Choroid plexus epithelial cell (primary cell): ENCODE results near the gene CHRNB1.

ENCODE experiments used
- DNase-seq: peaks from one replicate; pipeline ENCODE4 v3.0.0-alpha.2; 2010; ENCODE audit warnings: low read depth
- H3K4me3 ChIP-seq: 2 replicates; pipeline ENCODE4 v1.5.1; 2011; ENCODE audit warnings: low read depth, mild to moderate bottlenecking, control low read depth, low read length, moderate library complexity
- TF ChIP-seq, protein P1 (sequence below): conservative IDR thresholded peaks from 2 replicates; pipeline ENCODE4 v1.5.1; 2011; ENCODE audit warnings: low read depth, mild to moderate bottlenecking, control low read depth, inconsistent platforms, low read length, moderate library complexity

Gene CHRNB1

GRCh38 chr17:7493941-7494340, 49.1 kb downstream of the CHRNB1 start:
- no peak overlapping the region for H3K4me3 ChIP-seq
- no peak for DNase-seq
- TF ChIP-seq, protein P1, sequence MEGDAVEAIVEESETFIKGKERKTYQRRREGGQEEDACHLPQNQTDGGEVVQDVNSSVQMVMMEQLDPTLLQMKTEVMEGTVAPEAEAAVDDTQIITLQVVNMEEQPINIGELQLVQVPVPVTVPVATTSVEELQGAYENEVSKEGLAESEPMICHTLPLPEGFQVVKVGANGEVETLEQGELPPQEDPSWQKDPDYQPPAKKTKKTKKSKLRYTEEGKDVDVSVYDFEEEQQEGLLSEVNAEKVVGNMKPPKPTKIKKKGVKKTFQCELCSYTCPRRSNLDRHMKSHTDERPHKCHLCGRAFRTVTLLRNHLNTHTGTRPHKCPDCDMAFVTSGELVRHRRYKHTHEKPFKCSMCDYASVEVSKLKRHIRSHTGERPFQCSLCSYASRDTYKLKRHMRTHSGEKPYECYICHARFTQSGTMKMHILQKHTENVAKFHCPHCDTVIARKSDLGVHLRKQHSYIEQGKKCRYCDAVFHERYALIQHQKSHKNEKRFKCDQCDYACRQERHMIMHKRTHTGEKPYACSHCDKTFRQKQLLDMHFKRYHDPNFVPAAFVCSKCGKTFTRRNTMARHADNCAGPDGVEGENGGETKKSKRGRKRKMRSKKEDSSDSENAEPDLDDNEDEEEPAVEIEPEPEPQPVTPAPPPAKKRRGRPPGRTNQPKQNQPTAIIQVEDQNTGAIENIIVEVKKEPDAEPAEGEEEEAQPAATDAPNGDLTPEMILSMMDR, result no peak

DNA sequence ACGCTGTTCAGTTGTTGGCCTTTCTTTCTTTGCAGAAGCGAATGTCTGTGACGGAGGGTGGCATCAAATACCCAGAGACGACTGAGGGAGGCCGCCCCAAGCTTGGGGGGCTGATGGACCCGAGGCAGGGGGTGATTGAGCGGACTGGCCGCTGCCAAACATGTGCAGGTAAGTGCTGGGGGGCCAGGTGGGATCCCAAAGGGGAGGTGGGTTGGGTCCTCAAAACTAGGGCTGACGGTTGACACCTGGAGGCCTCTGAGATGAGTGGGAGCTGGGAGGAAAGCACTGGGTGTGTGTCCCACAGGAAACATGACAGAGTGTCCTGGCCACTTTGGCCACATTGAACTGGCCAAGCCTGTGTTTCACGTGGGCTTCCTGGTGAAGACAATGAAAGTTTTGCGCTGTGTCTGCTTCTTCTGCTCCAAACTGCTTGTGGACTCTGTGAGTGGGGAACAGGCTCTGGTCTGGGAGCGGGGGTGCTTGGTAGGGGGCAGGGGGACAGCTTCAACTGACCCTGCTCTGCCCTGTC, 51.1 kb downstream of the CHRNB1 start:
- no peak overlapping the region for H3K4me3 ChIP-seq
- no peak for DNase-seq
- TF ChIP-seq, protein P1, result no peak

DNA sequence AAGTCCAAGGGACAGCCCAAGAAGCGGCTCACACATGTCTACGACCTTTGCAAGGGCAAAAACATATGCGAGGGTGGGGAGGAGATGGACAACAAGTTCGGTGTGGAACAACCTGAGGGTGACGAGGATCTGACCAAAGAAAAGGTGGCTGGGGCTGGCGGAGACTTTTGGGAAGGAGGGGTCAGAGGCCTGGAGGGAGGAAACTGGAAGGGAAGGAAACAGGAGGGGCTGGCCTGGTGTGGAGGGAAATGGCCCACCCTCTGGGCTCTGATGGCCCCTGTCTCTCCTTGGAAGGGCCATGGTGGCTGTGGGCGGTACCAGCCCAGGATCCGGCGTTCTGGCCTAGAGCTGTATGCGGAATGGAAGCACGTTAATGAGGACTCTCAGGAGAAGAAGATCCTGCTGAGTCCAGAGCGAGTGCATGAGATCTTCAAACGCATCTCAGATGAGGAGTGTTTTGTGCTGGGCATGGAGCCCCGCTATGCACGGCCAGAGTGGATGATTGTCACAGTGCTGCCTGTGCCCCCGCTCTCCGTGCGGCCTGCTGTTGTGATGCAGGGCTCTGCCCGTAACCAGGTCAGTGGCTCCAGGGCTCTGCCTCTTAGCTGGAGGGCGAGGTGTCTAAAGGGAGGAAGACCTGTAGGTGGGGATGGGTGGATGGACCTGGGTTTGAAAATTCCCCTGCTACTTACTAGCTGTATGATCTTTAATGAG, 51.8 kb downstream of the CHRNB1 start:
- TF ChIP-seq, protein P1, result no peak
- H3K4me3 ChIP-seq, result no peak overlapping the region
- no peak for DNase-seq

DNA sequence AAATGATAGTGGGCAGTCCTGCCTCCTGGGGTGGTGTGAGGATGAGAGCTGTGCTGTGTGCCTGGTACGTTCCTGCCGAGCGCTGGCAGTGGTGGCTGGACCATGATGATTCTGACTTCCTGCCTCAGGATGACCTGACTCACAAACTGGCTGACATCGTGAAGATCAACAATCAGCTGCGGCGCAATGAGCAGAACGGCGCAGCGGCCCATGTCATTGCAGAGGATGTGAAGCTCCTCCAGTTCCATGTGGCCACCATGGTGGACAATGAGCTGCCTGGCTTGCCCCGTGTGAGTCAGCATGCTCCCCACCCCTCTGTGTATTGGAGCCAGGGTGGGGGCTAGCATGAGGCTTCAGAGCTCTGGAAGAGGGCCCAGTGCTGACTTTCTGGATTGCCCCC, 52.4 kb downstream of the CHRNB1 start:
- no peak for DNase-seq
- no peak overlapping the region for H3K4me3 ChIP-seq
- TF ChIP-seq, protein P1, result no peak

GRCh38 chr17:7497636-7498035, 52.8 kb downstream of the CHRNB1 start:
- TF ChIP-seq, protein P1, result no peak
- DNase-seq, result no peak
- H3K4me3 ChIP-seq, result no peak overlapping the region

- H3K4me3 ChIP-seq, result no peak overlapping the region
- no peak for DNase-seq
- TF ChIP-seq, protein P1, result no peak
Observed at GRCh38 chr17:7499161-7499560, 54.3 kb downstream of the CHRNB1 start.

- TF ChIP-seq, protein P1, result no peak
- DNase-seq, result no peak
- H3K4me3 ChIP-seq, result no peak overlapping the region
Observed at GRCh38 chr17:7501729-7502128, 56.9 kb downstream of the CHRNB1 start.
